Ishikawa (cell line): ENCODE measurements around the gene KCNJ6.

Experiments
- CEBPB ChIP-seq: IDR thresholded peaks from 2 replicates; pipeline ENCODE4 v1.6.1; 2012
- MAX ChIP-seq: IDR thresholded peaks from 2 replicates; pipeline ENCODE4 v1.6.1; 2012
- TAF1 ChIP-seq: IDR thresholded peaks from 2 replicates; pipeline ENCODE4 v1.6.1; 2012; ENCODE audit warnings: low read depth, mild to moderate bottlenecking

- TF ChIP-seq TAF1 (no peak), MAX (no peak), CEBPB (no peak)
Measured at GRCh38 chr21:37873655-37874054, 42.6 kb downstream of the KCNJ6 start.
